ENCODE data around the gene SCFD2.

Gene SCFD2

DNA sequence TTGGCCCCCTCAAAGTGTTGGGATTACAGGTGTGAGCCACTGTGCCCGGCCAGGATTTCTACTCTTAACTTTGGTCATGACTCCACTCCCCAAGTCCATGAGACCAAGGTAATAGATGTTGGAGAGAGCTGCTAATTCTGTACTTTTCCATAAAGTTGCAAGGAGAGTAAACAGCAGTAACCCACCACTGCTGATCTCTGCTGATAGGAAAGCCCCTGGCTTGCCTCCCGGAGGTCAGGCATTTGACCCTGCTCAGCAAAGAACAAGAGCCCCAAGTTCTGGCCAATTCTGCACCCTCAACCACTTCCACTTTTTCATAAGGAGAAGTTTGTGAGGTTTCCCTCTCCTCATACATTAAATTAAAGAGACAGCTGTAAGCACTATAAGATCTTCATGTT is 360.7 kb downstream of the SCFD2 start:
- H3K9me3 ChIP-seq (ENCODE audit: insufficient read depth, low read length): no peaks in the 10 kb centered on the region
- no peaks in the 10 kb centered on the region for H3K79me2 ChIP-seq (ENCODE audit: low read length)
- no peaks in the 10 kb centered on the region for H3K27me3 ChIP-seq (ENCODE audit: low read depth, low read length)
- no peak overlapping the region for H3K4me3 ChIP-seq (ENCODE audit: low read length)
- peaks cover 17% of the 10 kb centered on the region for H3K4me1 ChIP-seq (ENCODE audit: low read length)
- no peaks in the 10 kb centered on the region for H4K20me1 ChIP-seq (ENCODE audit: insufficient read depth, low read length)
- H3K4me2 ChIP-seq (ENCODE audit: low read length): no peak overlapping the region
- no peak overlapping the region for H3K9ac ChIP-seq (ENCODE audit: low read length)
- no peak overlapping the region for H3K27ac ChIP-seq (ENCODE audit: low read length)
- no peak for TF ChIP-seq EZH2phosphoT487 (IDR thresholded peaks at IDR 0.05; ENCODE audit: low read depth)
- no peak overlapping the region for H2AFZ ChIP-seq (ENCODE audit: low read depth, low read length)
- no peaks in the 10 kb centered on the region for H3K36me3 ChIP-seq (replicated peaks; ENCODE audit: low read depth, low read length)

DNA sequence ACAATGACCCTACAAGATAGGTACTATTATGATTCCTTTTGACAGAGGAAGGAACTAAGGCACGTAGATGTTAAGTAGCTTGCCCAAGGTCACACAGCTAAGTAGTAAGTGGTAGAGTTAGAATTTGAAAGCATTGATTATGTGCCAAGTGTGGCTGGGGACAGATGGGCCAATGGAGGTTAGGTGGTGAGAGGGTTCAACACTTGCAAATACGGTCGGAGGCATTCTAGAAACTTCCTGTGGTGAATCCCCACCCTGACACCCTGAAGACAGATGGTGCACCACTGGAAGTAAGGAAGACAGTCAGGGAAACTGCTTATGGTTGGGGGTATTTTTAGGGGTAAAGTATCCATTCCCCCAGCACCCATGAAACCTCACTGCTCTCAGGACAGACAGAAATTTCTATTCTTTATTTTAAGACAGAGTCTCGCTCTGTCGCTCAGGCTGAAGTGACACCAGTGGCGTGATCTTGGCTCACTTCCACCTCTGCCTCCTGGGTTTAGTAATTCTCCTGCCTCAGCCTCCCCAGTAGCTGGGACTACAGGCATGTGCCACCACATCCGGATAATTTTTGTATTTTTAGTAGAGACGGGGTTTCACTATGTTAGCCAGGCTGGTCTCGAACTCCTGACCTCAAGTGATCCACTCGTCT is 361.2 kb downstream of the SCFD2 start:
- Histone ChIP-seq H3K4me1 (ENCODE audit: low read length) (peaks cover 12% of the 10 kb centered on the region), H2AFZ (ENCODE audit: low read depth, low read length) (no peak overlapping the region), H3K4me3 (ENCODE audit: low read length) (no peak overlapping the region), H4K20me1 (ENCODE audit: insufficient read depth, low read length) (no peaks in the 10 kb centered on the region), H3K9ac (ENCODE audit: low read length) (no peak overlapping the region), H3K36me3 (replicated peaks; ENCODE audit: low read depth, low read length) (no peaks in the 10 kb centered on the region), H3K4me2 (ENCODE audit: low read length) (no peak overlapping the region), H3K27me3 (ENCODE audit: low read depth, low read length) (no peaks in the 10 kb centered on the region), H3K79me2 (ENCODE audit: low read length) (no peaks in the 10 kb centered on the region), H3K27ac (ENCODE audit: low read length) (no peak overlapping the region), H3K9me3 (ENCODE audit: insufficient read depth, low read length) (no peaks in the 10 kb centered on the region)
- TF ChIP-seq, protein P1, sequence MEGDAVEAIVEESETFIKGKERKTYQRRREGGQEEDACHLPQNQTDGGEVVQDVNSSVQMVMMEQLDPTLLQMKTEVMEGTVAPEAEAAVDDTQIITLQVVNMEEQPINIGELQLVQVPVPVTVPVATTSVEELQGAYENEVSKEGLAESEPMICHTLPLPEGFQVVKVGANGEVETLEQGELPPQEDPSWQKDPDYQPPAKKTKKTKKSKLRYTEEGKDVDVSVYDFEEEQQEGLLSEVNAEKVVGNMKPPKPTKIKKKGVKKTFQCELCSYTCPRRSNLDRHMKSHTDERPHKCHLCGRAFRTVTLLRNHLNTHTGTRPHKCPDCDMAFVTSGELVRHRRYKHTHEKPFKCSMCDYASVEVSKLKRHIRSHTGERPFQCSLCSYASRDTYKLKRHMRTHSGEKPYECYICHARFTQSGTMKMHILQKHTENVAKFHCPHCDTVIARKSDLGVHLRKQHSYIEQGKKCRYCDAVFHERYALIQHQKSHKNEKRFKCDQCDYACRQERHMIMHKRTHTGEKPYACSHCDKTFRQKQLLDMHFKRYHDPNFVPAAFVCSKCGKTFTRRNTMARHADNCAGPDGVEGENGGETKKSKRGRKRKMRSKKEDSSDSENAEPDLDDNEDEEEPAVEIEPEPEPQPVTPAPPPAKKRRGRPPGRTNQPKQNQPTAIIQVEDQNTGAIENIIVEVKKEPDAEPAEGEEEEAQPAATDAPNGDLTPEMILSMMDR (IDR thresholded peaks at IDR 0.05; ENCODE audit: low read depth, low read length): no peak
- no peak for TF ChIP-seq EZH2phosphoT487 (IDR thresholded peaks at IDR 0.05; ENCODE audit: low read depth)

DNA sequence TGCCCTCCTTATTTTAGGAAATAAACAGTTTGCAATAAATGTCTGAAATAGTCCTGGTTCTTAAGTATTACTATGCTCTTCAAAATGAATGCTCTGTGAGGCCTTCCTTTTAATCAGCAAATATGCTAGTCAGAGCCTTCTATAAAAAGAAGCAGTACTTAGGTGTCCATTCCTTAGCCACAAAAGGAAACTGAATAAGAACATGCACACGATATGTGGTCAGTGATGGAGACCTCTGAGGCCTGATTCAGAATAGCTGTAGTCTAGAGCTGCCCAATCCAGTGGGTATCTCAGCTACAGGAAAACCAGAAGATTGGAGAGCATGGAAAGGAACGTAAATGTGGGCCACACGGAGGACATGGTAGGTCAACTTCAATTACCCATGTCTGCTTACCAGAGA is 361.9 kb downstream of the SCFD2 start:
- no peaks in the 10 kb centered on the region for H3K79me2 ChIP-seq (ENCODE audit: low read length)
- no peak overlapping the region for H3K27ac ChIP-seq (ENCODE audit: low read length)

DNA sequence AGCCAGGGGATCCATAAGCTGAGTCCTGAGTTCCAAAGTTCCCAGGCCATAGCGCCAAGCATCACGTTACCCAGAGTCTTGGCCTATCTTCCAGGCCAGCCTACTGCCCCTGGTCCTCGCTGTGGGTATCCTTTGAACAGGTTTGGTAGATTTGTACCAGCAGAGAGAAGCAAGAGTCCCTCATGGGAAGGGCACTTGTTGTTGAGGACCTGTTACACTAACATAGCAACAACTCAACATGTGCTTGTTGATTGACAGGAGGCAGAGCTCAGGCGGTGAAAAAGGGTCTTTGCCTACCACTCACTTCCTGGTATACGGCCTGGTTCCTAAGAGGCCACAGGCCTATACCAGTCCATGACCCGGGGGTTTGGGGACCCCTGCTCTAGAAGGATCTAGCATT is 365.3 kb downstream of the SCFD2 start:
- Histone ChIP-seq H4K20me1 (ENCODE audit: insufficient read depth, low read length) (no peaks in the 10 kb centered on the region), H3K9me3 (ENCODE audit: insufficient read depth, low read length) (no peaks in the 10 kb centered on the region), H3K9ac (ENCODE audit: low read length) (no peak overlapping the region), H3K4me3 (ENCODE audit: low read length) (no peak overlapping the region), H3K36me3 (replicated peaks; ENCODE audit: low read depth, low read length) (no peaks in the 10 kb centered on the region), H3K27me3 (ENCODE audit: low read depth, low read length) (no peaks in the 10 kb centered on the region), H3K79me2 (ENCODE audit: low read length) (no peaks in the 10 kb centered on the region), H3K27ac (ENCODE audit: low read length) (no peak overlapping the region), H3K4me1 (ENCODE audit: low read length) (peaks cover 9% of the 10 kb centered on the region; the same call in 1 of the 2 replicates), H3K4me2 (ENCODE audit: low read length) (no peak overlapping the region), H2AFZ (ENCODE audit: low read depth, low read length) (no peak overlapping the region)
- TF ChIP-seq, protein P1 (IDR thresholded peaks at IDR 0.05; ENCODE audit: low read depth, low read length): no peak
- no peak for TF ChIP-seq EZH2phosphoT487 (IDR thresholded peaks at IDR 0.05; ENCODE audit: low read depth)

More for the DNA sequence above, 361.9 kb downstream of the SCFD2 start:
- H3K9me3 ChIP-seq (ENCODE audit: insufficient read depth, low read length): no peaks in the 10 kb centered on the region
- no peaks in the 10 kb centered on the region for H4K20me1 ChIP-seq (ENCODE audit: insufficient read depth, low read length)
- H3K27me3 ChIP-seq (ENCODE audit: low read depth, low read length): no peaks in the 10 kb centered on the region
- peaks cover 9% of the 10 kb centered on the region; the same call in 1 of the 2 replicates for H3K4me1 ChIP-seq (ENCODE audit: low read length)
- no peak overlapping the region for H3K4me2 ChIP-seq (ENCODE audit: low read length)
- H3K36me3 ChIP-seq (replicated peaks; ENCODE audit: low read depth, low read length): no peaks in the 10 kb centered on the region
- no peak overlapping the region for H3K4me3 ChIP-seq (ENCODE audit: low read length)
- no peak overlapping the region for H2AFZ ChIP-seq (ENCODE audit: low read depth, low read length)
- no peak overlapping the region for H3K9ac ChIP-seq (ENCODE audit: low read length)
- TF ChIP-seq, protein P1 (IDR thresholded peaks at IDR 0.05; ENCODE audit: low read depth, low read length): no peak
- no peak for TF ChIP-seq EZH2phosphoT487 (IDR thresholded peaks at IDR 0.05; ENCODE audit: low read depth)
